ENCODE measurements around the gene GREM1. TPM values are rescaled to one million over a fixed set of nuclear protein-coding genes. Genes with fewer than 3 reads are reported as not detected.
A peak's percentile ranks its signal among the peaks of the same experiment; 100 is the strongest.

Gene GREM1
- total RNA-seq: 113 and 364 TPM in 2 replicates
- polyA plus RNA-seq: 489 and 1,863 TPM in 2 replicates
- polyA plus RNA-seq (2012): 296 and 1,126 TPM in 2 replicates
- polyA minus RNA-seq (ENCODE audit: low replicate concordance): 518 and 1,500 TPM in 2 replicates

- peak; percentile 38 to 69 for DNase-seq (ENCODE audit: low read depth in 2 of 2)
- Histone ChIP-seq H3K4me1 (ENCODE audit: control insufficient read depth, extremely low read depth, insufficient read depth, low read length) (peaks cover 2% of the 10 kb centered on the region), H3K4me2 (ENCODE audit: extremely low read depth, insufficient read depth, low read length) (peak within 1 kb of the TSS; percentile 77), H3K4me3 (replicated peaks in 1 of 4; ENCODE audit: control extremely low read depth in 1 of 4, insufficient read depth in 1 of 4, low read depth in 3 of 4, low read length in 4 of 4) (peak within 1 kb of the TSS; percentile 45 to 72 (median 58)), H3K27me3 (ENCODE audit: control insufficient read depth, insufficient read depth, low read length) (peaks cover 23% of the 10 kb centered on the region), H2AFZ (ENCODE audit: low read length) (peak within 1 kb of the TSS; percentile 11), H3K36me3 (ENCODE audit: control insufficient read depth, insufficient read depth, low read length) (peaks cover 2% of the 10 kb centered on the region), H3K79me2 (ENCODE audit: control insufficient read depth, insufficient read depth, low read length) (peaks cover 43% of the 10 kb centered on the region), H3K9me3 (ENCODE audit: control insufficient read depth, insufficient read depth, low read depth, low read length) (no peaks in the 10 kb centered on the region), H3K9ac (ENCODE audit: insufficient read depth, low read length) (peak within 1 kb of the TSS; percentile 78), H4K20me1 (ENCODE audit: control insufficient read depth, extremely low read depth, insufficient read depth, low read length) (no peaks in the 10 kb centered on the region), H3K27ac (ENCODE audit: insufficient read depth, low read length) (peak within 1 kb of the TSS; percentile 68)
- TF ChIP-seq CTCF (conservative IDR thresholded peaks at IDR 0.05 in 1 of 2, IDR thresholded peaks at IDR 0.05 in 1 of 2; ENCODE audit: low read depth in 1 of 2, low read length in 2 of 2) (no peak), EZH2 (IDR thresholded peaks at IDR 0.05; ENCODE audit: low read length, missing control alignments) (peak; percentile 56)
Observed at GRCh38 chr15:32717426-32718226, at the start of gene GREM1. Gene GREM1 (plus strand): TSS chr15:32718004. CDS start chr15:32730691, 12,687 bp downstream.

- H3K4me3 ChIP-seq (replicated peaks in 1 of 4; ENCODE audit: control extremely low read depth in 1 of 4, insufficient read depth in 1 of 4, low read depth in 3 of 4, low read length in 4 of 4): no peak overlapping the region
- no peak overlapping the region for H3K4me2 ChIP-seq (ENCODE audit: extremely low read depth, insufficient read depth, low read length)
- no peaks in the 10 kb centered on the region for H3K27me3 ChIP-seq (ENCODE audit: control insufficient read depth, insufficient read depth, low read length)
- H3K4me1 ChIP-seq (ENCODE audit: control insufficient read depth, extremely low read depth, insufficient read depth, low read length): peaks cover 6% of the 10 kb centered on the region
- H4K20me1 ChIP-seq (ENCODE audit: control insufficient read depth, extremely low read depth, insufficient read depth, low read length): no peaks in the 10 kb centered on the region
- H3K9ac ChIP-seq (ENCODE audit: insufficient read depth, low read length): no peak overlapping the region
- H3K79me2 ChIP-seq (ENCODE audit: control insufficient read depth, insufficient read depth, low read length): no peaks in the 10 kb centered on the region
- TF ChIP-seq EZH2 (IDR thresholded peaks at IDR 0.05; ENCODE audit: low read length, missing control alignments): no peak
- DNase-seq (ENCODE audit: low read depth in 2 of 2): no peak
- no peak overlapping the region for H2AFZ ChIP-seq (ENCODE audit: low read length)
- no peak overlapping the region for H3K27ac ChIP-seq (ENCODE audit: insufficient read depth, low read length)
- H3K36me3 ChIP-seq (ENCODE audit: control insufficient read depth, insufficient read depth, low read length): no peaks in the 10 kb centered on the region
- H3K9me3 ChIP-seq (ENCODE audit: control insufficient read depth, insufficient read depth, low read depth, low read length): no peaks in the 10 kb centered on the region
Observed at GRCh38 chr15:32668942-32669341, 48.9 kb upstream of the GREM1 start.

GRCh38 chr15:32669896-32670611, 47.8 kb upstream of the GREM1 start:
- DNase-seq (ENCODE audit: low read depth in 2 of 2): peak in 1 of 2 donors; percentile 65
- H3K27ac ChIP-seq (ENCODE audit: insufficient read depth, low read length): peak overlapping the region; percentile 18

More at GRCh38 chr15:32669896-32670611, 47.8 kb upstream of the GREM1 start:
- Histone ChIP-seq H3K4me3 (replicated peaks in 1 of 4; ENCODE audit: control extremely low read depth in 1 of 4, insufficient read depth in 1 of 4, low read depth in 3 of 4, low read length in 4 of 4) (peak overlapping the region in 1 of 4 experiments; percentile 15), H3K4me1 (ENCODE audit: control insufficient read depth, extremely low read depth, insufficient read depth, low read length) (peaks cover 2% of the 10 kb centered on the region), H3K36me3 (ENCODE audit: control insufficient read depth, insufficient read depth, low read length) (no peaks in the 10 kb centered on the region), H2AFZ (ENCODE audit: low read length) (no peak overlapping the region), H3K79me2 (ENCODE audit: control insufficient read depth, insufficient read depth, low read length) (no peaks in the 10 kb centered on the region), H3K9me3 (ENCODE audit: control insufficient read depth, insufficient read depth, low read depth, low read length) (no peaks in the 10 kb centered on the region), H3K27me3 (ENCODE audit: control insufficient read depth, insufficient read depth, low read length) (no peaks in the 10 kb centered on the region), H4K20me1 (ENCODE audit: control insufficient read depth, extremely low read depth, insufficient read depth, low read length) (no peaks in the 10 kb centered on the region), H3K9ac (ENCODE audit: insufficient read depth, low read length) (no peak overlapping the region), H3K4me2 (ENCODE audit: extremely low read depth, insufficient read depth, low read length) (no peak overlapping the region)
- TF ChIP-seq CTCF (conservative IDR thresholded peaks at IDR 0.05 in 1 of 2, IDR thresholded peaks at IDR 0.05 in 1 of 2; ENCODE audit: low read depth in 1 of 2, low read length in 2 of 2) (no peak), EZH2 (IDR thresholded peaks at IDR 0.05; ENCODE audit: low read length, missing control alignments) (no peak)
